Measurements from ENCODE around the gene ZBTB47.

- TF ChIP-seq CTCF (IDR thresholded peaks at IDR 0.05) (no peak), POLR2A (IDR thresholded peaks at IDR 0.05) (no peak)
Measured at GRCh38 chr3:42692667-42693529, 39.4 kb downstream of the ZBTB47 start.
